ENCODE measurements around the gene TM2D3.
"Not testable (repeated sequence)": the region's sequence is repeated elsewhere in the genome, so short reads cannot be mapped to it uniquely, and the experiment has no call there.

TM2D3 gene

DNA sequence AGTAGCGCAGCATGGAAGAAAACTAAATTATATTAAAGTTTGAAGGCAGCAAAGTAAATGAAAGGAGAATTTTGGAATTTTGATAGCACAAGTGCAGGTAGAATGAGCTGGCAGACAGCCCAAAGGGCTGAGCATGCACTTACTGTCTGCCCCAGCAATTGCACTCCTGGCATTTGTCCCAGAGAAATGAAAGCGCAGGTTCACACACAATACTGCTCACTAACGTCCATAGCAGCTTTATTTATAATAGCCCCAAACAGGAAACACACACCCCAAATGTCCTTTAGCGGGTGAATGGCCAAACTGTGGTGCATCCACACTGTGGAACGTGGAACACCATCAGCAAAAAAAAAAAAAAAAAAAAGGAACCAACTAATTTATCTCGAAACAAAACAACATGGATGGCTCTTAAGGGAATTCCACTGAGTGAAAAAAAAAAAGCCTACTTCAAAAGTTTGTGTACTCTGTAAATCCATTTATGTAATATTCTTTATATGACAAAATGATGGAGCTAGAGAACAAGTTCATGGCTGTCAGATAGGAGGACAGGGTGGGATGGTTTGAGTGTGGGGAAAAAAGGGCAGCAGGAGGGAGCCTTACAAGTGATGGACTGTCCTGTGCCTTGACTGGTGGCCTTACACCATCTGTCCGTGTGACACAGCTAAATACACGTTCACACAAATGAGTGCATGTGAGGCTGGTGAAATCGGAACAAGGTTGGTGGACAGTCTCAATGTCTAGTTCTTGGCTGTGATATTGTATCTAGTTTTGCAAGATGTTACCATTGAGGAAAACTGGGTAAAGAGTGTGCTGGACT is 6.0 kb upstream of the TM2D3 start:
- no peak overlapping the region for H3K4me3 ChIP-seq (replicated peaks; ENCODE audit: low read depth, low read length)
- TF ChIP-seq, protein P1, sequence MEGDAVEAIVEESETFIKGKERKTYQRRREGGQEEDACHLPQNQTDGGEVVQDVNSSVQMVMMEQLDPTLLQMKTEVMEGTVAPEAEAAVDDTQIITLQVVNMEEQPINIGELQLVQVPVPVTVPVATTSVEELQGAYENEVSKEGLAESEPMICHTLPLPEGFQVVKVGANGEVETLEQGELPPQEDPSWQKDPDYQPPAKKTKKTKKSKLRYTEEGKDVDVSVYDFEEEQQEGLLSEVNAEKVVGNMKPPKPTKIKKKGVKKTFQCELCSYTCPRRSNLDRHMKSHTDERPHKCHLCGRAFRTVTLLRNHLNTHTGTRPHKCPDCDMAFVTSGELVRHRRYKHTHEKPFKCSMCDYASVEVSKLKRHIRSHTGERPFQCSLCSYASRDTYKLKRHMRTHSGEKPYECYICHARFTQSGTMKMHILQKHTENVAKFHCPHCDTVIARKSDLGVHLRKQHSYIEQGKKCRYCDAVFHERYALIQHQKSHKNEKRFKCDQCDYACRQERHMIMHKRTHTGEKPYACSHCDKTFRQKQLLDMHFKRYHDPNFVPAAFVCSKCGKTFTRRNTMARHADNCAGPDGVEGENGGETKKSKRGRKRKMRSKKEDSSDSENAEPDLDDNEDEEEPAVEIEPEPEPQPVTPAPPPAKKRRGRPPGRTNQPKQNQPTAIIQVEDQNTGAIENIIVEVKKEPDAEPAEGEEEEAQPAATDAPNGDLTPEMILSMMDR (IDR thresholded peaks at IDR 0.05; ENCODE audit: low read length, missing control alignments) = no peak
- DNase-seq (ENCODE audit: low read depth) = no peak

DNA sequence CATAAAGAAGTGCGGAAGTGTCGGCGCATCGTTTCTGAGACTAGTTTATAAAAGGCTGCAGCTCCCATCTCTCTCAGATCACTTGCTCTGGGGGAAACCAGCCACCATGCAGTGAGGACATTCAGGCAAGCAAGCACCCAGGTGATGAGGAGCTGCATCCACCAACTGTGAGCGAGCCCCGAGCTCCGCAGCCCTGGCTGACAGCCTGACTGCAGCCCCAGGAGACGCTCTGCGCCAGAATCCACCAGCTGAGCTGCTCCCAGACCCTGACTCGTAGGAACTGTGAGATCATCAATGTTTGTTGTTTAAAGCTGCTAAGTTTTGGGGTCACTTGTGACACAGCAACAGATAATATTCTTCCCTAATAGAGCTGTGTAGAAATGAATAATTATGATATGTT is 5.0 kb upstream of the TM2D3 start:
- TF ChIP-seq, protein P1 (IDR thresholded peaks at IDR 0.05; ENCODE audit: low read length, missing control alignments) = no peak
- no peak overlapping the region for H3K4me3 ChIP-seq (replicated peaks; ENCODE audit: low read depth, low read length)

DNA sequence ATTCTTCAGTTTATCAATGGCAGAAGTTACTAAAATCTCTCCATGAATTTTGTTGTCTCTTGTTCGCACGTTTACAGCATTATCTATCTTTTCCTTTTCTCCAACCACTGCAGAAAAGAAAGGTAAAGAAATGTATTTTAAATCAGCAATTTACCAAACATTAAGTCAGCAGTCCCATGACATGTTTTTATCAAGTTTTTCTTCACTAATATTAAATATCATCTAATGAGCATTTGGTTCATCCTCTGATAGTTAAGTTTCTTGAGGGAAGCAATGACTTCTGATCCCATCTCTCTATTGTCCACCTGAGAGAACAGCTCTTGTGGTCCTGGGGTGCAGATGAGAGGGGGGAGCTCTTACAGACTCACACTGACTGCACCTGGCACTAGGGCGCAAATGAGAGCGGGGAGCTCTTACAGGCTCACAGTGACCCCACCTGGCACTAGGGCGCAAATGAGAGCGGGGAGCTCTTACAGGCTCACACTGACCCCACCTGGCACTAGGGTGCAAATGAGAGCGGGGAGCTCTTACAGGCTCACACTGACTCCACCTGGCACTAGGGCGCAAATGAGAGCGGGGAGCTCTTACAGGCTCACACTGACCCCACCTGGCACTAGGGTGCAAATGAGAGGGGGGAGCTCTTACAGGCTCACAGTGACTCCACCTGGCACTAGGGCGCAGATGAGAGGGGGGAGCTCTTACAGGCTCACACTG is 2.6 kb upstream of the TM2D3 start:
- H3K4me3 ChIP-seq (replicated peaks; ENCODE audit: low read depth, low read length); DNase-seq (ENCODE audit: low read depth): not testable (repeated sequence)

More for the DNA sequence above, 5.0 kb upstream of the TM2D3 start:
- DNase-seq (ENCODE audit: low read depth) = no peak

DNA sequence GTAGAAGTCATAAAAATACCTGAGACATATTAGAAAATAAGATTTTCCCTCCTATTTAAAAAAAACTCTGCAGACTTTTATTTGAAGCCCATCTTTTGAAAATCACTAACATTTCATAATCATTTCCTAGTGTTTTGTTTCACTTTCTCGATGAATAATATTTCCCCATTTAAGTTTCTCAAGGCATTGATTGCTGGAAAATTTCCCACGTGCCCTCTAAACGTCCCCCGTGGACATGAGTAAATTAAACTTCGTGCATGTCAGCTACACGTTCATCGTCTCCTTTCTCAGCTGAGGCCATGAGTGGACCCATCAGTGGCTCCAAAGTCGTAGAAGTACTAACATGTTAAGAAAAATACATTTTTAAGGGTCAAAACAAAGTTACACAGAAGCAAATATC is 2.0 kb upstream of the TM2D3 start:
- no peak for DNase-seq (ENCODE audit: low read depth)
- TF ChIP-seq, protein P1 (IDR thresholded peaks at IDR 0.05; ENCODE audit: low read length, missing control alignments) = no peak
- no peak overlapping the region for H3K4me3 ChIP-seq (replicated peaks; ENCODE audit: low read depth, low read length)

DNA sequence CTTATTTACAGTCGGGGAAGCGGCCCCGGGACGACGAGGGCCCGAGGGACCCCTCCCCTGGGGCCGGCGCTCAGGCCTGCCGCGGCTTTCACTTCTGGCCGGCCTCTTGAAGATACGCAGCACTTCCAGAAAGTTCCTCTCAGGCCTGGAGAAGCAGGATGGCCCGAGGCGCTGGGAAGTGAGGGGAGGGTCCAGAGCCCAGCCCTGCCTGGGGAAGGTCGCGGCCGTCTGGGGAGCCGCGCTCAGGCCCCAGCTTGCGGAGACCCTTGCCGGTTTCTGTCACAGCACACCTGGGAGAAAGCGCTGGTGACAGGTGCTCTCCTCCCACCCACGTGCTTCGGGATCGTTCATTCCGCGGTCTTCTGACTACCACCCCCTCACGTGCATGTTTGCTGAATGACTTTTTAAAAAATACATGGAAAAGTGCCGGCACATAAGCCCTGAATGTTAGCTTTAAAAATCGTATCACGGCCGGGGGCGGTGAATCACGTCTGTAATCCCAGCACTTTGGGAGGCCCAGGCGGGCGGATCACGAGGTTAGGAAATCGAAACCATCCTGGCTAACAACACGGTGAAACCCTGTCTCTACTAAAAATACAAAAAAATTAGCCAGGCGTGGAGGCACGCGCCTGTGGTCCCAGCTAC is 727 bp upstream of the TM2D3 start:
- peak overlapping the region; percentile 94 for H3K4me3 ChIP-seq (replicated peaks; ENCODE audit: low read depth, low read length)
- TF ChIP-seq, protein P1 (IDR thresholded peaks at IDR 0.05; ENCODE audit: low read length, missing control alignments) = no peak
- DNase-seq (ENCODE audit: low read depth) = no peak

DNA sequence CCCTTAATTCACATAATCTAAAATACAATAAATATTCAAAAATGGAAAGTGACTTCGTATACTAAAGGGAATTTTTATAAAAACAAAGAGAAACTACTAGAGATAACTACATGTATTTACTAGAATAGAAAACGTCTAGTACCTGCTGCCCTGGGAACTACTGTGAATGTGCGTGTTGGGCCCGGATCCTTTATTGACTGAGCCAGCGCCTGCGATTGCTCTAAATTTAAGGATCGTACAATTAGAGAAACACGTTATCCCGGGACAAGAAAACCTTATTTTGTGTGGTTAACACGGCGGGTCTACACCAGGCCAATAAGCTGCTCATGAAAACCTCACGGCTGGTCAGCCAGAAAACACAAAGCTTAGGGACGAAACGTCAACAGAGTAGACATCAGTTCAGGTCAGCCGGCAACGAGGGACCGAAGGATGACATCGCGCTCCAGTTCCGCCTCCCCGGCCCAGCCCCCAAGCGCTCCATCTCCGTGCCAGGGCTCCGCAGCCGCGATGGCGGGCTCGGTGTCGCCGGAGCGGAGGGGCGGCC is 555 bp downstream of the TM2D3 start:
- H3K4me3 ChIP-seq (replicated peaks; ENCODE audit: low read depth, low read length) = peak overlapping the region; percentile 94
- DNase-seq (ENCODE audit: low read depth) = no peak
- TF ChIP-seq, protein P1 (IDR thresholded peaks at IDR 0.05; ENCODE audit: low read length, missing control alignments) = no peak

DNA sequence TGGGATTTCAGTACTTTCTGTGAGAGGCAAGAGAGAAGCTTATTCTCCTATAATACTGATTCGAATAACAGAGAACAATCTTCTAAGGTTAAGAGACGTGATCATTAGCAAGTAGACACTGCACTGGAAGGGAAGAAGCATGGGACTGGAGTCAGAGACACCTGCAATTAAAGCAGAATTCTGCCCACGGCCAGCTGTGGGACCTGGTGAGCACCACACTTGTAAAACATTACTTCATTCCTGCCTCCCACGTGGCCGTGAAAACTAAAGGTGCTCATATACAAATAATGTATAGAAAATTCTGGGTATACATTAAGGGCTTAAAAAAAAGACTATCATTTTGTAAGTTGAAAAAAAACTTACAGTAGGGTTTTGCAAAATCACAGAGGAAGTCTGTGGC is 2.0 kb downstream of the TM2D3 start:
- H3K4me3 ChIP-seq (replicated peaks; ENCODE audit: low read depth, low read length) = no peak overlapping the region
- TF ChIP-seq, protein P1 (IDR thresholded peaks at IDR 0.05; ENCODE audit: low read length, missing control alignments) = no peak
- no peak for DNase-seq (ENCODE audit: low read depth)
